ENCODE data around the gene TADA2B.

DNA sequence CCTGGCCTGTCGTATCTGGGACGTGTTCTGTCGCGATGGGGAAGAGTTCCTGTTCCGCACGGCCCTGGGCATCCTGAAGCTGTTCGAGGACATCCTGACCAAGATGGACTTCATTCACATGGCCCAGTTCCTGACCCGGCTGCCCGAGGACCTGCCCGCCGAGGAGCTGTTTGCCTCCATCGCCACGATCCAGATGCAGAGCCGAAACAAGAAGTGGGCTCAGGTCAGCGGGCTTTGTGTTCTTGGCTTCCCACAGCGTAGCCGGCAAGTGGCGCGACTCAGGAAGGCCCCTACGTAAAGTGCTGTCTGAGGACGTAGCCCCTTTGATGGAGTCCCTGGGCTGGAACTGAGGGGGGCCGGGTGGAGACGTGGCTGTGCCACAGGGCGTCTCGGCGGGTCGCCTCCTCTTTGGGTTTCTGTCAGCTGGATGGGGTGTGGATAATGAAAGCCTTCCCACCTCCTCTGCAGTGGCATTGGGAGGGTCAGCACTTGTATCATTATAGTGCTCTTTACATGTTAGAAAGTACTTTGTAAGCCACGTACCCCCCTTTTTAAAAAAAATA lies 18.1 kb upstream of the TADA2B start:
- TF ChIP-seq, protein P1, sequence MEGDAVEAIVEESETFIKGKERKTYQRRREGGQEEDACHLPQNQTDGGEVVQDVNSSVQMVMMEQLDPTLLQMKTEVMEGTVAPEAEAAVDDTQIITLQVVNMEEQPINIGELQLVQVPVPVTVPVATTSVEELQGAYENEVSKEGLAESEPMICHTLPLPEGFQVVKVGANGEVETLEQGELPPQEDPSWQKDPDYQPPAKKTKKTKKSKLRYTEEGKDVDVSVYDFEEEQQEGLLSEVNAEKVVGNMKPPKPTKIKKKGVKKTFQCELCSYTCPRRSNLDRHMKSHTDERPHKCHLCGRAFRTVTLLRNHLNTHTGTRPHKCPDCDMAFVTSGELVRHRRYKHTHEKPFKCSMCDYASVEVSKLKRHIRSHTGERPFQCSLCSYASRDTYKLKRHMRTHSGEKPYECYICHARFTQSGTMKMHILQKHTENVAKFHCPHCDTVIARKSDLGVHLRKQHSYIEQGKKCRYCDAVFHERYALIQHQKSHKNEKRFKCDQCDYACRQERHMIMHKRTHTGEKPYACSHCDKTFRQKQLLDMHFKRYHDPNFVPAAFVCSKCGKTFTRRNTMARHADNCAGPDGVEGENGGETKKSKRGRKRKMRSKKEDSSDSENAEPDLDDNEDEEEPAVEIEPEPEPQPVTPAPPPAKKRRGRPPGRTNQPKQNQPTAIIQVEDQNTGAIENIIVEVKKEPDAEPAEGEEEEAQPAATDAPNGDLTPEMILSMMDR (conservative IDR thresholded peaks at IDR 0.05; ENCODE audit: low read depth in 2 of 2) = no peak
- TF ChIP-seq POLR2AphosphoS5 (IDR thresholded peaks at IDR 0.05; ENCODE audit: low read depth) (no peak), EZH2 (IDR thresholded peaks at IDR 0.05; ENCODE audit: low read depth, unreplicated experiment) (no peak), EZH2phosphoT487 (IDR thresholded peaks at IDR 0.05; ENCODE audit: unreplicated experiment) (no peak), JUNB (IDR thresholded peaks at IDR 0.05; ENCODE audit: unreplicated experiment) (no peak), ZNF114 (CRISPR knock-in tag; IDR thresholded peaks at IDR 0.05) (no peak)
- TF ChIP-seq, protein P2, sequence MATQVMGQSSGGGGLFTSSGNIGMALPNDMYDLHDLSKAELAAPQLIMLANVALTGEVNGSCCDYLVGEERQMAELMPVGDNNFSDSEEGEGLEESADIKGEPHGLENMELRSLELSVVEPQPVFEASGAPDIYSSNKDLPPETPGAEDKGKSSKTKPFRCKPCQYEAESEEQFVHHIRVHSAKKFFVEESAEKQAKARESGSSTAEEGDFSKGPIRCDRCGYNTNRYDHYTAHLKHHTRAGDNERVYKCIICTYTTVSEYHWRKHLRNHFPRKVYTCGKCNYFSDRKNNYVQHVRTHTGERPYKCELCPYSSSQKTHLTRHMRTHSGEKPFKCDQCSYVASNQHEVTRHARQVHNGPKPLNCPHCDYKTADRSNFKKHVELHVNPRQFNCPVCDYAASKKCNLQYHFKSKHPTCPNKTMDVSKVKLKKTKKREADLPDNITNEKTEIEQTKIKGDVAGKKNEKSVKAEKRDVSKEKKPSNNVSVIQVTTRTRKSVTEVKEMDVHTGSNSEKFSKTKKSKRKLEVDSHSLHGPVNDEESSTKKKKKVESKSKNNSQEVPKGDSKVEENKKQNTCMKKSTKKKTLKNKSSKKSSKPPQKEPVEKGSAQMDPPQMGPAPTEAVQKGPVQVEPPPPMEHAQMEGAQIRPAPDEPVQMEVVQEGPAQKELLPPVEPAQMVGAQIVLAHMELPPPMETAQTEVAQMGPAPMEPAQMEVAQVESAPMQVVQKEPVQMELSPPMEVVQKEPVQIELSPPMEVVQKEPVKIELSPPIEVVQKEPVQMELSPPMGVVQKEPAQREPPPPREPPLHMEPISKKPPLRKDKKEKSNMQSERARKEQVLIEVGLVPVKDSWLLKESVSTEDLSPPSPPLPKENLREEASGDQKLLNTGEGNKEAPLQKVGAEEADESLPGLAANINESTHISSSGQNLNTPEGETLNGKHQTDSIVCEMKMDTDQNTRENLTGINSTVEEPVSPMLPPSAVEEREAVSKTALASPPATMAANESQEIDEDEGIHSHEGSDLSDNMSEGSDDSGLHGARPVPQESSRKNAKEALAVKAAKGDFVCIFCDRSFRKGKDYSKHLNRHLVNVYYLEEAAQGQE (IDR thresholded peaks at IDR 0.05; ENCODE audit: unreplicated experiment) = no peak

Data from GM23338 (cell line).